HG03064 (cell line): ENCODE results near the gene PSMD13.

Source experiments
- ATAC-seq: cut with Tn5 transposase; IDR thresholded peaks from one replicate; pipeline ENCODE4 v1.9.1; 2021; ENCODE audit warnings: low read depth; ENCODE audit not compliant: unreplicated experiment

Gene PSMD13

GRCh38 chr11:240315-240714 lies 3.5 kb downstream of the PSMD13 start:
- no peak for ATAC-seq

DNA sequence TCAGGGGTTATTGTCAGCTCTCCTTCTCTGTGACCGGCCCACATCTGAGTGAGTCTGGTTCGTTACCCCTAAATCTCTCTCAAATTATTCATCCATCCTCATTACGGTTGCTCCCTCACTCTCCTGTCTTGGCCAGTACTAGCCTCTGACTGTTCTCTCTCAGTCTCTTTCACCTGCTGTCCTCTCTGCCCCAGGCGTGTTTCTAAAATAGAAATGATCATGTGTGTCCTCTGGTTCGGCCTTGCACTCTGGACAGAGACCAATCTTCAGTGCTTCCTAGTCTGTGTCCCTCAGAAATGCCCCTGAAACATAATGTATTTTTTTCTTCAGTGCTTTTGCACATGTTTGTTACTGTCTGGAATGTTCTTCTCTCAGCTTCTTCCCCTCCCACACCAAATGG lies 4.9 kb downstream of the PSMD13 start:
- ATAC-seq, result no peak

- ATAC-seq, result no peak
Measured at GRCh38 chr11:244376-244775, 7.6 kb downstream of the PSMD13 start.

DNA sequence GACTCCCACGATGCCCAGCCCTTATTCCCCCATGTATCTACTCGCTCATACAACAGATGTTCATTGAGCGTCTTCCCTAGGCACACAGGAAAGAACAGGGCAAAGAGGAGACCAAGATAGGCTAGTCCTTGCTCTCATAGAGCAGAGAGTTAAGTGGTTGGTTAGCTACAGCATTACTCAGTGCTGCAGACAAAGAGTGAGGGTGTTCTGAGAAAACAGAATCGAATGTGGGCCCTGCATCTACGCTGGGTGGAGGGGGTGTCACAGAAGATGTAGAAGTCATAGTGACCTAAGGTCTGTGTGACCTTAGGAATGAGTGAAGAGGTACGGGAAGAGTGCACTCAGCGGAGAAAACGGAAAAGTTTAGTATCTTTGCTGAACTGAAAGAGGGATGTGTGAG lies 12.3 kb downstream of the PSMD13 start:
- ATAC-seq, result no peak

DNA sequence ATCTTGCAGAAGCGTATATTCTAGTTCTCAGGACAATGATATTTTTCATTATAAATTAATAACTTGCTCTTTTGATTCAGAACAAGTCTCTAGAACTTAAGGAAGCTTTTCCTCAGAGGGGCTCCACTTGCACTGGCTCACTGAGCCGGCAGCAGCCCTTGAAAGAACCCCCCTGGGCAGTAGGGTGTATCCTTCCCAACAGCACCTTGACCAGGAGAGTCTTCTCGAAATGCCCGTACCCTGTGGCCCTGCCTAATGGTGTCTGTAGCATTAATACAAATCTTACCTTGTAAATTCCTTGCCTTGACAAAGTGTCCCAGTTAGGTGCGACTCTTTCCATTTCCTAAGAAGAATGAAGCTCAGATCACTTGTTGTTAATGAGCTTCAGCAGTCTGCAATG lies 13.5 kb downstream of the PSMD13 start:
- no peak for ATAC-seq

GRCh38 chr11:250740-251299 lies 14.0 kb downstream of the PSMD13 start:
- no peak for ATAC-seq

DNA sequence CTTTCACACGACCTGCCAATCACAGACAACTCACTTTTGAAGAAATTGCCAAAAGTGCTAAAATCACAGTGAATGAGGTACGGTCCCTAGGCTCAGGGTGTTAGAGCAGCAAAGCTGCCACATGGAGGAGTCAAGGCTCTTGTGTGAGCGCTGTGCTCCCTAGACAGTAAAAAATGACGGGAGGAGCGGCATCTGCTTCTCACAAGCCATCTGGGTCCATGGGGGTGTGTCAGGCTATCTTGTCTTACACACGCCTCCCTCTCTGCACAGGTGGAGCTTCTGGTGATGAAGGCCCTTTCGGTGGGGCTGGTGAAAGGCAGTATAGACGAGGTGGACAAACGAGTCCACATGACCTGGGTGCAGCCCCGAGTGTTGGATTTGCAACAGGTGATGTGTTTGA lies 14.8 kb downstream of the PSMD13 start:
- no peak for ATAC-seq

GRCh38 chr11:252666-253065 lies 15.9 kb downstream of the PSMD13 start:
- ATAC-seq, result no peak

DNA sequence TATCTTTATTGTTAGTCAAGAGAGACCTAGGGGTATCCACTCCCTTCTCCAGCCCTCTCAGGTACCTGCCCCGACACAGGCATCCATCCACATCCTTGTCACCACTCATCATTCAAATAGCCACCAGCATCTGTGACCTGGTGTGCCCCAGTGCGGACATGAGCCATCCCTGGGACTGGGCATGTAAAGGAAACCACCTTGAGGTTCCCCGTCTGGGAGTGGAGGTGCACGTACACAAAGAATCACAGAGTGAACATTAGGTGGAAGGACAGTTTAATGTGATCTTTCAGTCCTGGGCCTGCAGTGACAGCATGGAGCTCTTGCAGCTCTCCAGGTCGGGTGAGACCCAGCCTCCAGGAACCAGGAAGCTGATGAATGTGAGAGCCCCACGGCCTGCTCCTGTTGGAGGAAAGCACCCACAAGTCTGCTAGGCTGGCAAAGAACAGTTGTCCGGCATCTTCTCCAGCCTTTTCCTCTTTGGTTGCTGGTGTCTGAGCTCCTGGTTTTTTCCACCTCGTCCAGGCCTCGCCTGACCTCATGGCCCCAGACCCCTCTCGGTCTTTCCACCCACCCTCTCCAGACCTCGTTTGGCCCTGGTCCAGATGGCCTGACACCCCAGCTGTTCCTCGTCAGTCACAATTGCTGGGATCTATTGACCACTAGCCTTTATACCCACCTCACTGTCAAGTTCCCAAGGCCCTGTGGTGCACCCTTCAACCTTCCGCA lies 16.5 kb downstream of the PSMD13 start:
- ATAC-seq, result no peak

DNA sequence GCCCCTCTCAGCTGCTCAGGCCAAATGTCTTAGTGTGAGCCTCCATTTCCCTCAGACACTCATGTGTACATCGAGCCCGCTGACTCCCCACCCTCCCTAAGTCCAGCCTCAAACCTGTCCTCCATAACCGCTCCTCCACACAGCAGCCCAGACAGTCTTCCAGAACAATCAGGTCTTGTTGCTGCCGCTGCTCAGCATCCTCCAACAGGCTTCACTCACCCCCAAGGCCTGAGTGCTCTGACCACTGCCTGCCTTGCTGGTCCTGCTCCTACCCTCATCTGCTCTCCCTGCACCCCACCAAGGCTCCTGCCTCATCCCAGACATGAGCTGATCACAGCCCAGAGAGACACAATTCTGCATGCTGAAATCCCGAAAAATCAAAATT lies 17.1 kb downstream of the PSMD13 start:
- no peak for ATAC-seq

- no peak for ATAC-seq
Measured at GRCh38 chr11:255176-255575, 18.4 kb downstream of the PSMD13 start.

GRCh38 chr11:255816-256215 lies 19.0 kb downstream of the PSMD13 start:
- no peak for ATAC-seq

- ATAC-seq, result no peak
Measured at GRCh38 chr11:256952-257737, 20.4 kb downstream of the PSMD13 start.

DNA sequence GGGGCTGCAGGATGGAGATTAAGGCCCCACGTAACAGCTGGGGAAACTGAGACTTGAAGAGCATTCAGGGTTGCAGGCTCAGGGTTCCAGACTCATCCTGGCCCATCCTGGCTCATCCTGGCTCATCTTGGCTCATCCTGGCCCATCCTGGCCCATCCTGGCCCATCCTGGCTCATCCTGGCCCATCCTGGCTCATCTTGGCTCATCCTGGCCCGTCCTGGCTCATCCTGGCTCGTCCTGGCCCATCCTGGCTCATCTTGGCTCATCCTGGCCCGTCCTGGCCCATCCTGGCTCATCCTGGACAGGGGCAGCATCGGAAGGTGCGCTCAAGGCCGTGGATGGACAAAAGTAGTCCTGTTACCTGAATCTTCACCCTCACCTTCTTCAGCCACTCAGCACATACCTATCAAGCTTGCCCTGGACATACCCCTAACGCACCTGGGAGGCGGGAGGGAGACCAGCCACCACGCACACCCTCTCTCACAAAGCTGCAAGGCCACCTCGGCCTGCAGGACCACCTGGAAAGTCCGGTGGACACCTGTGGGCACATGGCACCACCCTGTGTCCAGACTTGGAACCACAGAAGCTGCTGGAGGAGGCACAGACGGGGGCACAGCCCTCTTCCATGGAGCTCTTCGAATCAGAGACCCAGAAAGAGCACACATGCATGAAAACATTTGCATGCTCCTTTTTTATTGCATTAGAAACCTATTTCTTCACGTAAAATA lies 21.2 kb downstream of the PSMD13 start:
- ATAC-seq, result no peak

GRCh38 chr11:259413-259812 lies 22.6 kb downstream of the PSMD13 start:
- ATAC-seq, result no peak

DNA sequence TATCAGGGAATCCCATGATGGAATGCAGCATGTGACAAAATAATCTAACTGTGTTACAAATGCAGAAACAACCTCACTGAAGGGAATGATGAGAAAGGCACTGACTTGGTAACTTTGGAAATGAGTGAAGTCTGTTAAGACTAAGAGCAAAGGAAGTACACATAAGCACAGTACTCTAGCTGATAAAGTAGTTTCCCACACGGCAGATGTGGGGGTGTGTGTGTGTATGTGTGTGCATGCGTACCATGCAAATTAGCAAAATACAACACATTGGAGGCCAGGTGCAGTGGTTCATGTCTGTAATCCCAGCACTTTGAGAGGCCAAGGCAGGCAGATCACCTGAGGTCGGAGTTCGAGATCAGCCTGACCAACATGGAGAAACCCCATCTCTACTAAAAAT lies 24.8 kb downstream of the PSMD13 start:
- ATAC-seq, result no peak

GRCh38 chr11:266676-267439 lies 30.1 kb downstream of the PSMD13 start:
- no peak for ATAC-seq

- ATAC-seq, result no peak
Measured at GRCh38 chr11:267491-267994, 30.8 kb downstream of the PSMD13 start.

DNA sequence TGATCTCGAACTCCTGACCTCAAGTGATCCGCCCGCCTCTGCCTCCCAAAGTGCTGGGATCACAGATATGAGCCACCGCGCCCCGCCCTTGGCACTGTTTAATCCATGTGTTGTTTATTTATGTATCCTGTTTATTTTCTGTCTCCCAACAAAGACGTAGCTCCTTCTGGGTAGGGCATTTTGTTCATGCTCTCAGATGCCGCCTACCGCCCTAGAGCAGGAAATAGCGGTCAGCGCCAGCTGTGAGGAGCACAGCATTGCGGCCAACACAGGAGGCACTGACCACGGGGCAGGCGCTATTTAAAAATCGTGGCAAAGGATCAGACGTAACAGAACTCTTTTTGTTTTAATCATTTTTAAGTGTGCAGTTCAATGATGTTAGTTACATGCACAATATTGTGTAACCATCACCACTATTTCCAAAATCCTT lies 32.0 kb downstream of the PSMD13 start:
- ATAC-seq, result peak; percentile 37
